Loucy (cell line): ENCODE measurements around the gene NDUFV1.

Experiments used
- CTCF ChIP-seq: fragments of 200-600 bp; sonication (generic); conservative IDR thresholded peaks from 2 replicates; pipeline ENCODE4 v1.5.1; 2014; ENCODE audit warnings: mild to moderate bottlenecking, antibody characterized with exemption, low read length
- EZH2phosphoT487 ChIP-seq: fragments of 200-600 bp; IDR thresholded peaks from 2 replicates; pipeline ENCODE4 v1.6.1; 2018; ENCODE audit warnings: antibody characterized with exemption, mild to moderate bottlenecking, moderate library complexity, borderline replicate concordance

- TF ChIP-seq CTCF = no peak
- no peak for TF ChIP-seq EZH2phosphoT487
Measured at GRCh38 chr11:67599149-67599548, 7.6 kb upstream of the NDUFV1 start.
